Activated CD4-positive, CD25-positive, alpha-beta regulatory T cell treated with anti-CD3 and anti-CD28 coated beads, Interleukin-2, amount 50 U/mL, for 72 hours (primary cell): ENCODE results near the gene ALOX12B.
"Not testable (repeated sequence)": the region's sequence is repeated elsewhere in the genome, so short reads cannot be mapped to it uniquely, and the experiment has no call there.

Experiments
- DNase-seq: peaks from one replicate; pipeline ENCODE4 v3.0.0; 2021

ALOX12B gene

DNA sequence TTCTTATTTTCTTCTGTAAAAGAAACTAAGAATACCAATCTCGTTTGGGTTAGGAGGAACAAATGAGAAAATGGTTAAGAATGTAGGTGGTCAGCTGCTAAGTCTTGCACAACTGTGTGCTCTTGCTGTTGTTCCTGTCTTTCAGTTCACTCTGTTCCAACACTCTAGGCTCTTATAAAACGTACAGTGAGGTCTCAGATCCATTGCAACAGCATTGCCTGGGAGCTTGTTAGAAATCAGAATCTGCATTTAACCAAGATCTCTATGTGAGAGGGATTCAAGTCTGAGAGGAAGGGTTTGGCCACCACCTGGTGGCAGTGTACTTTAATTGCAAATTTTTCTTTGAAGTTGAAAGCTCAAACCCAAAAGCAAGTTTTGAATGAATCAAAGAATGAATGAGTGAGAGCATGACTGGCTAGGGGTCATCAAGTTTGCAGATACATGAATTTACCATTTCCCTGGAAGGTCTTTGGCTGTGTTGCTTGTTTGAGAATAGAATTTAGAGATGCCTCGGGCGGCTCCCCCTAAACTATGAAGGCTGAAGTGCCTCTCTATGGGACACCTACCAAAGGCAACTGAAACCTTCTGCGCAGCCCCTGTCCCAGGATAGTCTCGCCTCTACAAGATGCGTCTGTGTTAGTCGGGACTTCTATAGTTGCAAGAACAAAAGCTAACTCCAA is 46.1 kb downstream of the ALOX12B start:
- no peak for DNase-seq

DNA sequence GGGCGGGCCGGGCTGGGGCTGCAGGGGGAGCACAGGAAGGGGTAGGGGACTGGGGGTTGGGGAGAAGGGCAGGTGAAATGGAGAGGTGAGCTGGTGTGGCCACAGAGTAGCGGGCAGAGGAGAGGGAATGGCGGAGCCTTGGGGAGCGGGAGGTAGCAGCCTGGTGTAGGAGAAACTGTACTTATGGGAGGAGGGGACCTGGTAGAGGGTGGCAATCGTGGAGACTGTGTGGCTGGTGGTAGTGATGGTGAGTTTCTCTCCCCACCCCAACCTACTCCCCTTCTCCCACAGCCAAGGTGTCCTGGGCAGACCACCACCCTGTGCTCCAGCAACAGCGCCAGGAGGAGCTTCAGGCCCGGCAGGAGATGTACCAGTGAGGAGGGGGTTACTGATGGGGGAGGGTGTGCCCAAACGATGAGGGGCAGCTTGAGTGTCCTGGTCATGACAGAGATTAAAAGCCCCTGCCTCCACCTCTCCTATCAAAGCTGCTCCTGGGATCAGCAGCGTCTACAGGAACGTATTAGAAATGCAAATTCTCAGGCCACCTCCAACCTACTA is 47.8 kb downstream of the ALOX12B start:
- no peak for DNase-seq

DNA sequence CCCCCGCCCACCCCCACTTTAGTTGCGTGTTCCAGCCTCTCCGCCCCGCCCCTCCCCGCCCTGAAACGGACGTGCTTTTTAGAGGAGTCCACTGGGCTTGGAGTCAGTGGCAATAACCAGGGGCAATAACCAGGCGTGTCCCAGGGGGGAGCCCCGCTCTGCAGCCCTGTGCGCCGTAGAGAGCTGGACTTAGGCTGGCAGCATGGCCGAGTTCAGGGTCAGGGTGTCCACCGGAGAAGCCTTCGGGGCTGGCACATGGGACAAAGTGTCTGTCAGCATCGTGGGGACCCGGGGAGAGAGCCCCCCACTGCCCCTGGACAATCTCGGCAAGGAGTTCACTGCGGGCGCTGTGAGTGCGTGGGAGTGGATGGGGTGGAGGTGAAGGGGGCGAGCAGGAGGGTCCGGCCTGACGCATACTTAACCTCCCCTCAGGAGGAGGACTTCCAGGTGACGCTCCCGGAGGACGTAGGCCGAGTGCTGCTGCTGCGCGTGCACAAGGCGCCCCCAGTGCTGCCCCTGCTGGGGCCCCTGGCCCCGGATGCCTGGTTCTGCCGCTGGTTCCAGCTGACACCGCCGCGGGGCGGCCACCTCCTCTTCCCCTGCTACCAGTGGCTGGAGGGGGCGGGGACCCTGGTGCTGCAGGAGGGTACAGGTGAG is 48.4 kb downstream of the ALOX12B start, which contains the start of gene ALOX15B:
TSS of gene ALOX15B (plus strand) at position 106 of the 657 bp plus-strand sequence. CDS start at position 203, 97 bp downstream.
- DNase-seq, result no peak

DNA sequence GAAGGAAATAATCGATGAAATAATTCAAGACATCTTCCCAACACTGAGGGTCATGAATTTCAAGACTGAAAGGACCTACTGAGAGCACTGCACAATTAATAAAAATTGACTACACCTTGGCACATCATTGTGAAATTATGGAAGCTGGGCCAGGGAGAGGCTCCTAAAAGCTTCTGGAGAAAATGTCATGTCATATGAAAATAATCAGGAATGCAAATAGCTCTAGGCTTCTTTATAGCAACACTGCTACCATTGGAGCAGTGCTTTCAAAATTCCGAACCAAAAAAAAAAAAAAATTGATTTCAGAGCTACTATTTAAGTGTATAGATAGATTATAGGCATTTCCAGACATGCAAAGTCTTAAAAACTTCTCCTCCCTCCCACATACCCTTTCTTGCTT is 55.1 kb downstream of the ALOX12B start:
- DNase-seq, result no peak

DNA sequence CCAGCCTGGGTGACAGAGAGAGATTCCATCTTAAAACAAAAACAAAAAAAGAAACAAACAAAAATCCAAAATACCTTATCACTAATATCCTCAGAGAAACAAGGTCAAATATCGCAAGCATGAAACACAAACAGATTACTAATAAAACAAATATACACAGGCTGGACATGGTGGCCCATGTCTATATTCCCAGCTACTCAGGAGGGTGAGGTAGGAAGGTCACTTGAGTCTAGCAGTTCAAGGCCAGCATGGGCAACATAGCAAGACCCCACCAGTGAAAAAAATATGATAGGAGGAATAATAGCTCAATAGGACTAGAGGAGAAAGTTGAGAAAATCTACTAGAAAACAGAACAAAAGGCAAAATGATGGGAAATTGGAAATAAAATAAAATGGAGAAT is 55.6 kb downstream of the ALOX12B start:
- DNase-seq, result no peak

DNA sequence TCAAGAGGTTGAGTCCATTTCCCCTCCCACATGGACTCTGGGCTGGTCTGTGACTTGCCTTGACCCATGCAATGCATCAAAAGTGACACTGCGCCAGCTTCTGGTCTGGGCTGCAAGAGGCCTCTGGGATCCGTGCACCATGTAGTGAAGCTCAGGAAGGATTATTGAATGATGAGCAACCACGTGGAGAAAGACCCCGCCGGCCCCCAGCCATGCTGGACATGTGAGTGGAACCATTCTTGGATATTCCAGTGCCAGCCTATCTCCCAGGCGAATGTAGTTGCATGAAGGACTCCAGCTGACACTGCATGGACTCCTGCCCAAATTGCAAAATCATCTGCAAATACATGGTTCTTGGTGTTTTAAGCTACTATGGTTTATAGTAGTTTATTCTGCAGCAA is 56.3 kb downstream of the ALOX12B start:
- DNase-seq, result no peak

DNA sequence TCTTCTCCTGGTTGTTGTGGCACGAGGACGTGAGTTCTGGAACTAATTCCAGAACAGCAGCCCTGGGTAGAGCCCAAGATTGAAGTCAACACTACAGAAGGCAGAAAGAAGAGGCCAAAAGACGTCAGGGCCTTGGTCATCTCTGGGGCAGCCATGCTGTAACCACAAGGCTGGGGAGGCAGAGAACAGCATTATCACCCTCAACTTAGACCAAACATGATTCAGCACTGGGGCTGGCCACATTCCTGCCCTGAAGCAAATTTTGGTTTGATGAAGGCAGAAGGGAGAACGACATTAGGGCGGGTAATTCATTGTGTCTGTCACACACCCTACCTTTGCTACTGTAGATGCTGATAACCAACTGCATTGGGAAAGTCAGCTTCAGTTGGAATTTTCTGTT is 58.4 kb downstream of the ALOX12B start:
- no peak for DNase-seq

DNA sequence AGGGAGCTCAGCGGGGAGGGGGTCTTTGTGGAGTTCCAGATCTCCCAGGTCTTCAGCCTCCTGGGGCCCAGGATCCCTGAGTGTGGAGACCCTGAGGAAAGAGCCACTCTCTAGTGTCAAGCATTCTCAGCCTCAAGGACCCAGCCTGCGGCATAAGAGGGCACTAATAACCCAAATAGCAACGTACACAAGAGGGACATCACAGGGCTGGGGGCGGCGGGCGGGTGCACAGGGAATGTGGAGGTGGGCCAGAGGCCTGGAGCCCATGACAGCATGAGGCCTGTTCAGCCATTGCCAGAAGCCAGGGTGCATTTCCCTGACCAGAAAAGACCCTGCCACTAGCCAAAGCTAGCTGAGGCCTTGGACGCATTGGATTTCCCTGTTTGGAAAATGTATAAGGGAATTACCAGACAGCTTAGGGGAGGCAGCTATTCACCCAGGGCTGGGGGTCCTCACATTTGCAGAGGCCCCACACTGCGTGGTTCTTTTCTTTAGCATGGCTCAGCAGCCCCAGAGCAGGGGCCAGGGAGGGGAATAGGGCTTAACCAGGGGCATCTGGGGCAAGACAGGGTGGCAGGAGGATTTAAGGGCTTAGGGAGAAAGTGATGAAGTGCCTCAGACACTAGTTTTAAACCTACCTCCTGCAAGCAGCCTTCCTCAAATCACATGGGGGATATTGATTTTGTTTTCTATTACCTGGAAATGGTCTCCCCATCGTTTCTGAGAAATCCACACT is 62.2 kb downstream of the ALOX12B start:
- DNase-seq, result no peak

DNA sequence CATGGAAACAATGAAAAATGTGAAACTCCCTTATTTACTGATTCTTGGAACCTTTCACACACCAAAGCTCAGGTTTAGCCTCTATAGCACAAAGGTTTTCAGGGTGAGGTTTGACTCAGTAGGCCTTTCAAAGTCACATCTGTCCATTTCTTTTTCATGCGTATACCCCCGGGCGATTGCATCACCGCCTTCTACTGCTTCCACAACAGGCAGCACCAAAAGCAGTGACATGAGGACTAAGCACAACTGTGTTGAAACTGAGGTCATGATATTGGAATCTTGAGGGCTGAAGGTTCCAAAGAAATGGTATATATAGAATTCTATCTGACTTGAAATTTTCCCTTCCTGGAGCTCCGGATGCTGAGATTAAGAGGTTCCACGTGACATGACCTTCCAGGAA is 63.4 kb downstream of the ALOX12B start:
- not testable (repeated sequence) for DNase-seq
